Measurements from ENCODE around the gene RAD51B. TPM values are rescaled to one million over a fixed set of nuclear protein-coding genes. Genes with fewer than 3 reads are reported as not detected.

Gene RAD51B
- total RNA-seq, 1 experiment from 2014 or later, result 29.9 TPM

GRCh38 chr14:68553311-68553710 is 733.7 kb downstream of the RAD51B start:
- no peak overlapping the region for H3K27ac ChIP-seq

GRCh38 chr14:68554231-68554630 is 734.7 kb downstream of the RAD51B start:
- H3K4me1 ChIP-seq (replicated peaks; ENCODE audit: insufficient read depth), result peaks cover 67% of the 10 kb centered on the region
- peaks cover 3% of the 10 kb centered on the region; the same call in 1 of the 2 replicates for H3K9me3 ChIP-seq (ENCODE audit: insufficient read depth, low read depth)
- CTCF ChIA-PET, result no interaction called here
- H4K20me1 ChIP-seq (ENCODE audit: insufficient read depth), result no peaks in the 10 kb centered on the region
- H3K4me2 ChIP-seq, result no peak overlapping the region
- POLR2A ChIA-PET (ENCODE audit: unreplicated experiment), result no interaction called here
- peak overlapping the region; percentile 7; the same call in 1 of the 2 replicates for H3K27ac ChIP-seq
- no TSS peak for BruUV-seq (replicated peaks)
- DNase-seq, result no peak
- no peak overlapping the region for H2AFZ ChIP-seq
- H3K9me2 ChIP-seq (ENCODE audit: insufficient read depth), result no peaks in the 10 kb centered on the region
- intact Hi-C loops (cut with micrococcal nuclease; ENCODE audit: unreplicated experiment), result no loop called here
- H3K27me3 ChIP-seq (ENCODE audit: insufficient read depth, low read depth), result no peaks in the 10 kb centered on the region
- H3K36me3 ChIP-seq (ENCODE audit: low read depth), result peaks cover 32% of the 10 kb centered on the region
- no peak overlapping the region for H3K4me3 ChIP-seq
- no peak for TF ChIP-seq EZH2 (IDR thresholded peaks at IDR 0.05; ENCODE audit: low read depth)
- TF ChIP-seq, protein P1, sequence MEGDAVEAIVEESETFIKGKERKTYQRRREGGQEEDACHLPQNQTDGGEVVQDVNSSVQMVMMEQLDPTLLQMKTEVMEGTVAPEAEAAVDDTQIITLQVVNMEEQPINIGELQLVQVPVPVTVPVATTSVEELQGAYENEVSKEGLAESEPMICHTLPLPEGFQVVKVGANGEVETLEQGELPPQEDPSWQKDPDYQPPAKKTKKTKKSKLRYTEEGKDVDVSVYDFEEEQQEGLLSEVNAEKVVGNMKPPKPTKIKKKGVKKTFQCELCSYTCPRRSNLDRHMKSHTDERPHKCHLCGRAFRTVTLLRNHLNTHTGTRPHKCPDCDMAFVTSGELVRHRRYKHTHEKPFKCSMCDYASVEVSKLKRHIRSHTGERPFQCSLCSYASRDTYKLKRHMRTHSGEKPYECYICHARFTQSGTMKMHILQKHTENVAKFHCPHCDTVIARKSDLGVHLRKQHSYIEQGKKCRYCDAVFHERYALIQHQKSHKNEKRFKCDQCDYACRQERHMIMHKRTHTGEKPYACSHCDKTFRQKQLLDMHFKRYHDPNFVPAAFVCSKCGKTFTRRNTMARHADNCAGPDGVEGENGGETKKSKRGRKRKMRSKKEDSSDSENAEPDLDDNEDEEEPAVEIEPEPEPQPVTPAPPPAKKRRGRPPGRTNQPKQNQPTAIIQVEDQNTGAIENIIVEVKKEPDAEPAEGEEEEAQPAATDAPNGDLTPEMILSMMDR (conservative IDR thresholded peaks at IDR 0.05), result no peak
- H3K79me2 ChIP-seq (ENCODE audit: low read depth), result peaks cover 89% of the 10 kb centered on the region
- peaks cover 42% of the 10 kb centered on the region for H3F3A ChIP-seq (ENCODE audit: insufficient read depth, low read depth)

More at GRCh38 chr14:68553311-68553710, 733.7 kb downstream of the RAD51B start:
- no TSS peak for BruUV-seq (replicated peaks)
- intact Hi-C loops (cut with micrococcal nuclease; ENCODE audit: unreplicated experiment), result no loop called here
- TF ChIP-seq, protein P1 (conservative IDR thresholded peaks at IDR 0.05), result no peak
- TF ChIP-seq EZH2 (IDR thresholded peaks at IDR 0.05; ENCODE audit: low read depth), result no peak
- no peak overlapping the region for H3K4me2 ChIP-seq
- no peaks in the 10 kb centered on the region; the same call in 1 of the 2 replicates for H3K9me3 ChIP-seq (ENCODE audit: insufficient read depth, low read depth)
- no peak overlapping the region for H2AFZ ChIP-seq
- H3K9me2 ChIP-seq (ENCODE audit: insufficient read depth), result no peaks in the 10 kb centered on the region
- DNase-seq, result no peak
- H3K79me2 ChIP-seq (ENCODE audit: low read depth), result peaks cover 84% of the 10 kb centered on the region
- no peak overlapping the region for H3K4me3 ChIP-seq
- peaks cover 76% of the 10 kb centered on the region for H3K4me1 ChIP-seq (replicated peaks; ENCODE audit: insufficient read depth)
- ChIA-PET CTCF (no interaction called here), POLR2A (ENCODE audit: unreplicated experiment) (no interaction called here)
- peaks cover 27% of the 10 kb centered on the region for H3K36me3 ChIP-seq (ENCODE audit: low read depth)
- H4K20me1 ChIP-seq (ENCODE audit: insufficient read depth), result no peaks in the 10 kb centered on the region
- H3F3A ChIP-seq (ENCODE audit: insufficient read depth, low read depth), result peaks cover 51% of the 10 kb centered on the region
- H3K27me3 ChIP-seq (ENCODE audit: insufficient read depth, low read depth), result no peaks in the 10 kb centered on the region

DNA sequence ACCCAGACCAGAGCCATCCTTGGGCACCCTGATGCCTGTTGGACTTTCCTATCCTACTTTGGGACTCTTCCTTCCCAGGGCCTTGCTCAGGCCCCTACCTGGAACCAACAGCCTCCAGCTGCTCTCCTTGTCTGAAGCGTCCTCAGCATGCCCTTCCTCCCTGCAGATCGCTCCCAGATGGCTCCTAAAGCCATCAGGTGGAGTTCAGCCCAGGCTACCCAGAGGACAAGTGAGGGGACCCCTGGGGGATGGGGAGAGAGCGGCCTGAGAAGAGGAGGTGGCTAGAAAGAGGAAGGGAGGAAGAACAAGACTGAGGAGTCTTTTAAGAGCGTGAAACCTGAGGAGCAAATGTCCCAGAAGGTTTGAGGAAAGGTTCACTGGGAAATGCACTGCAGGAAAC is 736.7 kb downstream of the RAD51B start:
- peaks cover 26% of the 10 kb centered on the region for H3F3A ChIP-seq (ENCODE audit: insufficient read depth, low read depth)
- peaks cover 66% of the 10 kb centered on the region for H3K4me1 ChIP-seq (replicated peaks; ENCODE audit: insufficient read depth)
- ChIA-PET CTCF (no interaction called here), POLR2A (ENCODE audit: unreplicated experiment) (no interaction called here)
- H3K4me2 ChIP-seq, result no peak overlapping the region
- DNase-seq, result no peak
- no peak for TF ChIP-seq EZH2 (IDR thresholded peaks at IDR 0.05; ENCODE audit: low read depth)
- TF ChIP-seq, protein P1 (conservative IDR thresholded peaks at IDR 0.05), result no peak
- peaks cover 3% of the 10 kb centered on the region; the same call in 1 of the 2 replicates for H3K9me3 ChIP-seq (ENCODE audit: insufficient read depth, low read depth)
- H3K27ac ChIP-seq, result peak overlapping the region; percentile 25; the same call in 1 of the 2 replicates
- no peak overlapping the region for H2AFZ ChIP-seq
- no peak overlapping the region for H3K4me3 ChIP-seq
- H3K27me3 ChIP-seq (ENCODE audit: insufficient read depth, low read depth), result no peaks in the 10 kb centered on the region
- peaks cover 39% of the 10 kb centered on the region for H3K36me3 ChIP-seq (ENCODE audit: low read depth)
- H4K20me1 ChIP-seq (ENCODE audit: insufficient read depth), result no peaks in the 10 kb centered on the region
- BruUV-seq (replicated peaks), result no TSS peak
- no peaks in the 10 kb centered on the region for H3K9me2 ChIP-seq (ENCODE audit: insufficient read depth)
- intact Hi-C loops (cut with micrococcal nuclease; ENCODE audit: unreplicated experiment), result no loop called here
- peaks cover 93% of the 10 kb centered on the region for H3K79me2 ChIP-seq (ENCODE audit: low read depth)
